ENCODE results near the gene AP5B1.

- no peak for TF ChIP-seq CTCF (conservative IDR thresholded peaks at IDR 0.05; ENCODE audit: low read length)
- no peak for TF ChIP-seq EZH2phosphoT487 (IDR thresholded peaks at IDR 0.05; ENCODE audit: borderline replicate concordance, low read depth, low read length)
Measured at GRCh38 chr11:65777821-65778361, 2.9 kb downstream of the AP5B1 start.
